GM21360 (cell line): ENCODE measurements around the gene SERPINA6.
"Not testable (repeated sequence)": the region's sequence is repeated elsewhere in the genome, so short reads cannot be mapped to it uniquely, and the experiment has no call there.

Experiments
- ATAC-seq: cut with Tn5 transposase; IDR thresholded peaks from one replicate; pipeline ENCODE4 v1.9.1; 2021; ENCODE audit warnings: mild to moderate bottlenecking, moderate library complexity; ENCODE audit not compliant: unreplicated experiment

The SERPINA6 gene, protein sequence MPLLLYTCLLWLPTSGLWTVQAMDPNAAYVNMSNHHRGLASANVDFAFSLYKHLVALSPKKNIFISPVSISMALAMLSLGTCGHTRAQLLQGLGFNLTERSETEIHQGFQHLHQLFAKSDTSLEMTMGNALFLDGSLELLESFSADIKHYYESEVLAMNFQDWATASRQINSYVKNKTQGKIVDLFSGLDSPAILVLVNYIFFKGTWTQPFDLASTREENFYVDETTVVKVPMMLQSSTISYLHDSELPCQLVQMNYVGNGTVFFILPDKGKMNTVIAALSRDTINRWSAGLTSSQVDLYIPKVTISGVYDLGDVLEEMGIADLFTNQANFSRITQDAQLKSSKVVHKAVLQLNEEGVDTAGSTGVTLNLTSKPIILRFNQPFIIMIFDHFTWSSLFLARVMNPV

DNA sequence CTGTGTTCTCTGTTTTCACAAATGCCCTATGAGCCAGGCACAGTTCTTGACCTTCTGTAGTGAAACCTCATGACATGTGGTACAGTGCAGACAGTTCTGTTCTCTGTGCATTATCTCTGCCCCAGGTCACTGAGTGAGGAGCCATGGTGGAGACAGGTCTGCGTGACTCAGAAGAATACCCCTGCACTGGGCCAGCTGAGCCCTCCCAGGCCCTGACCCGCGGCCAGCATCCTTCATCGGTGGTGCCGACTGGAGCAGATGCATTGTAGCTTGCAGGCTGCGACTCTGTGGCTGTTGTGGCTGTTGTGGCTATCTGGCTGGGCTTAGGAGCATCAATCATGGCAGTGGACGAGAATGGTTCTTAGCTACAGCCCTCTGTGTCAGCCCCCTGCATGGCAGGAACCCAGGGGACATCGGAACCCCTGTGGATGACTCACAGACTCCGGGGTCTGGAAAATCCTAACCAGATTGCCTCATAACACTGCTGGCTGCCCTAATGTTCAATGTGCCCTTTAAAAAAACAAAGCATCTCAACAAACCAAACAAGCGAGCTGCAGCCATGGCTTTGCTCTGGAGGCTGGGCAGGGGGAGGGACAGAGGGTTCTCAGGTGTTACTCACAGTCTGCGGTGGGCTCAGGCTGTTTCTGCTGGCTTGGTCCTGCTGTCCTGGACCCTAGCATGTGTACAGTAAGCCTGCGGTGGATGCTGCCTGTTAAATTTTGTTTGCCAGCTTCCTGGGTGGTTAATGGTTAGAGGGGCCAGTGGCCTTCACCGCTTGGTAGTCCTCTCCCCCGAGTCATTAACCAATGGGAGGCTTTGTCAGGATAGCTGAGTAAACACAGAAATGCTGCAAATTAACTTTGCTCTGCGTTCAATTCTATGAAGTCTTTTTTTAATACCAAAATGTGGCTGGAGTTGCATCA, at the start of gene SERPINA6:
SERPINA6 (minus strand) TSS at position 689 of the 923 bp plus-strand sequence. CDS start 8,688 bp downstream, outside the sequence.
- ATAC-seq, result no peak

DNA sequence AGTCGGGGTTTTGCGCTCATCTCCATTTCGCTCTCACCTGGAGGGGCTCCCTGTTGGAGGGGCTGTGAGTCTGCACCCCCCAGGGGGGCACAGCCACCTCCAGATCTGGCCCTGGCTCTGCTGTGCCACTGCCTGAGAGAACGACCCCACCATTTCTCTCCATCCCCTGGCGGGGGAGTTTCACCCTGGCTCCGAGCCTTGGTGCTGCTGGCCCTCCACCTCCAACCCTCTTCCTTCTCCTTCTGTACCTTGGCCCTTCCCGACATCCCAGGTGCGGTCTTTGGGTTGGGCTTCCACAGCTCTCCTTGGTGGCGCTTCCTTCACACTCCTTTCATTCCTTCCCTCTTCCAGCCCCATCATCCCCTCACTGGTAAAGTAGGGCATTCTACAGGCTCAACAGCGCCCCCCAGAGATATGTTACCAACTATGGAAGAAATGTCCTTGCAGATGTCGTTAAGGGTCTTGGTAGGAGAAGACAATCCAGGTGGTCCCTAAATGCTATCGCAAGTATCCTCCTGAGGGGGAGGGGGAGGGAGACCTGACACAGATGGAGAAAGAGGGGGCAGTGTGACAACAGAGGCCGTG, 49.0 kb upstream of the SERPINA6 start:
- no peak for ATAC-seq

DNA sequence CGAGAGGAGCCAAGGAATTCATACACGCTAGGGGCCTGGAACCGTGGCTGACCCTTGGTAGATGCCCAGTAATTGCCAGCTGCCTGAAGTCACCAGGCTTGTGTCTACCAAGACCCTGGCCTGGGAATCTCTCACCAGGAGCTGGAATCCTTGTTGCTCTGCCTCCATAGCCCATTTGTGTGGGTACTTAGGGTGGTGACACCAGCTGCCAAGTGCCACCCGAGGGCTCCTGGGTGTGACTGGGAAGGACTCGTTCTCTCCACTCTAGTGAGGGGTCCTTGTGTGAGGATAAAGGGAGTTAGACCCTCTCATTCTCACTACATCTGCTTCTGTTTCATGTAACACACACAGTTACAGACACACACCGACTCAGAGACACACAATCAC, 47.4 kb upstream of the SERPINA6 start:
- ATAC-seq, result no peak

DNA sequence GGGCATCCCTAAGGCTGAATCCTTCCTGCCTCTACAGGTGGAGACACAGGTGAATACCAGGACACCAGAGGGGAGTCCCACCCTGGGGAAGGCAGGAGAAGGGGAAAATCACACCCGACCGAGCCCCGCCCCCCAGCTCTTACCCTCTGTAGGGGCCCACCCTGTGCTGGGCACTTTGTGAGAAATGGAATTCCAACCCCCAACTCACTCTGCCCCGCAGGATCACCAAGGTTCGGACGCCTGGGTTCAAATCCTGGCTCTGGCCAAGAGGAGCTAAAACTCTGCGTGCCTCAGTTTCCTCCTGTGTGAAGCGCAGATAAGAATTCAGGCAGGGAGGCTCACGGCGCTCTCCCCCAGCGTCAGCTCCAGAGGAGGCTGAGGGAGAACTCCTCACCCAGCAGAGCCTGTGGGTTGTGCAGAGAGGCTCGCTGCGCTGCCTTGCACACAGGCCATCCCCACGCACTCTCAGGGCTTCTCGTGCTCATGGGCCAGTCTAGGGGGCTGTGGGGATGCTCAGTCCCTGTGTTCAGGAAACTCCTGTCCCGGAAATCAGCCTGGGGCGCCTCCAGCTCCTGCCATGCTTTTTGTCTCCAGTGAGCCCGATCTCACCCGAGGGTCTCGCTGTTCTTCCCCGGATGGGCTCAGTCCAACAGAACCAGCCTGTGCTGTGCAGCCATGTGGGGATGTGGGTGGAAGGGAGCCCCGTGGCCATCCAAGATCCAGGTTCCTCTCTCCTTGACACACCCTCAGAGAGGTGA, 46.8 kb upstream of the SERPINA6 start:
- ATAC-seq, result not testable (repeated sequence)

DNA sequence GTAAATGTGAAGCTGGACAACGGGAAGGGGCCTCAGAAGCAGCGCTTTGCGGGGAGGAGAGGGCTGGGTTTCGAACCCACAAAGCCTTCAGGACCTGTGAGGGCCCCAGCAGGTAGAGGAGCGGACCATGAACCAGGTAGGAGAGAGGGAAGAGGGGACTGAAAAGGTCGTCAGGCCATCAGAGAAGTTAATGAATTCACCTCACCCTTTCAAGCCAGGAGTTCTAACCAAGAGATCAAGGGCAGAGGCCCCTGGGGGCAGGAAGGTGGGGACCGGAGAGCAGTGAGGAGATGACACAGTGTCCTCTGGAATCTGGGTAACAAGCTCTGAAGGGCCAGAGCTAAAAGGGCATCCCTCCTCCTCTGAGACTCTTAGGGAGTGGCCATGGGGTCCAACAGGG, 45.8 kb upstream of the SERPINA6 start:
- ATAC-seq, result no peak

DNA sequence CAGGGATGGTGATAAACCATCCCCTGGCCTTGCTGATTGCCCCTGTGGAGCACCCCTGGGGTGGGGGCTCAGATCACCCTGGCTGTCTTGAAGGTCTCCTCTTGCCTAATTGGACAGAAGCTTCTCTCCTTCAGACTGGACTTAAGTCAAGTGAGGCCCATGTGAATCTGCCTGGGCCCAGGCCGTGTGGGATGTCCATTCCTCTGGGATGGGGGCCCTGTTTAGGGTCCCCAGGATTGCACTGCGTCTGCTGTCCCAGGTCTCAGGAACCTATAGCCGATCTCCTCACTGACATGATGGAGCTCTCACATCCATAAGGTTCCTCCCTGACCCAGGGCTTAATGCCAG, 45.1 kb upstream of the SERPINA6 start:
- no peak for ATAC-seq

DNA sequence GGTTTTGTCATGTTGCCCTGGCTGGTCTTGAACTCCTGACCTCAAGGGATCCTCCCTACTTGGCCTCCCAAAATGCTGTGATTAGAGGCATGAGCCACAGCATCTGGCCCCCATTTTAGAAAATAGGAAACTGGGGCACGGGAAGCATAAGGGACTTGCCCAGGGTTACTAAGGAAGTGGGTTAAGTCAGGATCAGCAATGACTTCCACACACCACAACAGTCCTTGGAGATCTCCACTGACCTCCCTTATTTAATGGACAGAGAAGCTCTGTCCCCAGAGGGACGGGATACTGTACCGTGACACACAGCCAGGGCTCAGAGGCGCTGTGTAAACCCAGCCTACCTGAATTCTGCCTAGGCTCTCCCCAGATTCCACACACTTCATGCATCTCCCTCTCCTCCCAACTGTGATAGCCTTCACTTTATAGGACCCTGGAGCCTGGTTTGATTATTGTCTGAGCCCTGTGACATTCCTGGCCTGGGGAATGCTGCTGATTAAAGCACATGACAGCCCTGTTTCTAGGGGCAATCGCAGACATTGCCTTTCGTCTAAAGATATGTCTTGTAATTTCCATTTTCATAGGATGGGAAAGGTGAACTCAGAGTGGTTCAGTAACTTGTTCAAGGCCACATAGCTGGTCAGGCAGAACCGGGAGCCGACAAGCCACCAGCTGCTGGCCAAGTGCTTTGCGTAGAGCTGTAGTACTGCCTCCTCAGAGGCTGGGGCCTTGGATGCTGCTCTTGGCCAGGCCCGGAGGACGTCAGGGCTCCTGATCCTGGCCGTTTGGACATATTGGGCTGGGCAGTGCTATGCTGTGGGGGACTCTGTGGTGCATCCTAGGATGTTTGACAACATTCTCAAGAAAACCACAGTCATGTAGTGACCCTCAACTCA, 44.5 kb upstream of the SERPINA6 start:
- no peak for ATAC-seq

DNA sequence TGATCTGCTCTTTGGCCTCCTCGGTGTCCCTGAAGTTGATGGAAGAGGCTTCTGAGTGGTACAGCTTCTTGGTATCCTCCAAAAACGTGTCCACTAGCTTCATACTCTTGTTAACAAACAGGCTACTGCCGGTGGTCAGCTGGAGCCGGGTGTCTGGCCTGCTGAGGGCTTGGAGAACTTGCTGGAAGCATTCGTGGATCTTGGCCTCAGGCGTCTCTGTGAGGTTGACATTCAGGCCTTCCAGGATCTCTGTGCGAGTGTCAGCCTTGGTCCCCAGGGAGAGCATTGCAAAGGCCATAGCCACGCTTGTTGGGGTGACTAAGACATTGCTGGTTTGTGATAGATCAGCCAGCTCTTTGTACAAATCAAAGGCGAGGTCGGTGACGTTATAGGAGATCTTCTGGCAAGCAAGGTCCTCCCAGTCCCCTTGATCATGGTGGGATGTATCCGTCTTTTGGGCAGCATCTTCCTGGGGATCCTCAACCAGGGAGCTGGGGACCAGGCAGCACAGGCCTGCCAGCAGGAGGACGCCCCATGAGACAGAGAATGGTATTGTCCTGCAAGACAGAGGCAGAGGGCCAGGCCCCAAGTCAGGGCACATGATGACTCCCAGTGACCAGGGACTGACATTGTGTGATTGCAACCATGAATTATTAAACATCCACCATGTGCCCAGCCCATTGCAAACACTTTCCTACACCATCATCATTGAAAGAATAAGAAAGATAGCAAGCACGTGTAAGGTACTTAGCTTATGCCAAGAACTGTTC, 43.2 kb upstream of the SERPINA6 start, which contains the start of gene SERPINA2:
SERPINA2 (minus strand) TSS at position 553 of the 770 bp plus-strand sequence.
- ATAC-seq, result no peak

DNA sequence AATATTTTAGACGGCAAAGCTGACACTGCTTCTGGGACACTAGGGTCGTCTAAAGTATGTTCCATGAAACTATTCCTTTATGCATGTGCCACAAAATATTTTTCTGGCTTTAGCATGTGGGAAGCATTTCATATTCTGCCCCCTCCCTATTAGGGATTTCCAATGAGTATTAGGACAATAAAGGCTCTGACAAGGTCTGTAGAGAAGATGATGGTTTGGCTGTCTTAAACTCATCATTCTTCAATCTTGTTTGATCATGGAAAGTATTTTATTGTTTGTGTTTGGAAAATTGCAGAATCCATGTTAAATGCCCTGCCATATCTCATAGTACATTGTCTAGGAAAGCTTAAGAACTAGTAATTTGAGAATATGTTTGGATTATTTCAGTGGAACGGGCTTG, 42.5 kb upstream of the SERPINA6 start:
- no peak for ATAC-seq

DNA sequence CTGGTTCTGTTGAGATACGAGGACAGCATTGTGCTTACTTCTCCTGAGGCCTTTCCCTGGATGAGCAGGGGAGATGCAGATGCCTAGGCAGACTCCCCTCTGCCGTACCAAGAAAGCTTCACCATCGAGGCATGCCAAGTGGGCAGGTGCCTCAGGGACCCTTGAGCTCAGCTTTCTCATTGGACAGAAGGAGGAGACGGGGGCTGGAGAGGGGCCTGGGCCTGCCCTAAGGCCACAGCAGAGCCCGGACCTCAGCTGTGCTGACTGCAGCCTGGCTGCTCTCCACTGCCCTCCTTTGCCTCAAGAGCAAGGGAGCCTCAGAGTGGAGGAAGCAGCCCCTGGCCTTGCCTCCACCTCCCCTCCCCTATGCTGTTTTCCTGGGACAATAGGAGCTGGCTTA, 41.8 kb upstream of the SERPINA6 start:
- ATAC-seq, result no peak

DNA sequence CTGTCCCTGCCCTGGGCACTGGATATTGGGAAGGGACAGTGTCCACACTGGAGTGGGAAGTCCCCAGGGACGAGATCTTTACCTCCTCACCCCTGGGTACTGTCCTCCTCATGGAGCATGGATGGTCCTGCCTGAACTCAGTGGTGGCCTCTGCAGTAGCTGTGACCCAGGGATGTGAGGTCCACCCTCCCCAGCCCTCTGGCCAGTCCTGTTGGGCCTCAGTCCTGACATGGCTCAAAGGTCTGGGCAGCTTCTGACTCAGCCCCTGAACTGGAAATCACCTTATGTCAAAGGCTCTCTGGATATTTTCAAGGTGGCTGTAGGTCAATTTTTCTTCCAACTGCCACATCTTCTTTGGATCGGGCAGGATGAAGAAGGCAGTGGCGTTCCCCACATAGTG, 40.9 kb upstream of the SERPINA6 start:
- ATAC-seq, result no peak

DNA sequence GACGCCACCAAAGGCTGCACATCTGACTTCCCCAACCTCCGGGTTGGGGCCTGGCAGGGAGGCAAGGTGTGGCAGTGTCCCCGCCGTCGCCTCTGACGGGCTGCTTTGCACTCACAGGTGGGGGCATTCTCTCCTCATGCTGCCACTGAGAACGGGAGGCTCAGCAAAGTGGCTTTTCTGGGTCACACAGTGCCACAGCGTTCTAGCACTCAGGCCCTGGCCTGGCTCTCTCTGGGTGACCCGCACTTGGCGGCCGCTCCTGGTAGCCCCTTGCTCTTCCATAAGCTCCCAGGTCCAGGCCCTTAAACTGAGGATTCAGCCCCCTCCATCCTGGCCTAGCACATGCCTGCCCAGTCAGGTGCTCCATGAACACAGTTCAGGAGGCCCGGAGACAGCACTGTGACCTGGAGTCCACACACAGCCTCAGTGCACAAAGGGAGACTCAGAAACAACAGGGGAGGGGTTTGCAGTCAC, 40.1 kb upstream of the SERPINA6 start:
- ATAC-seq, result no peak

DNA sequence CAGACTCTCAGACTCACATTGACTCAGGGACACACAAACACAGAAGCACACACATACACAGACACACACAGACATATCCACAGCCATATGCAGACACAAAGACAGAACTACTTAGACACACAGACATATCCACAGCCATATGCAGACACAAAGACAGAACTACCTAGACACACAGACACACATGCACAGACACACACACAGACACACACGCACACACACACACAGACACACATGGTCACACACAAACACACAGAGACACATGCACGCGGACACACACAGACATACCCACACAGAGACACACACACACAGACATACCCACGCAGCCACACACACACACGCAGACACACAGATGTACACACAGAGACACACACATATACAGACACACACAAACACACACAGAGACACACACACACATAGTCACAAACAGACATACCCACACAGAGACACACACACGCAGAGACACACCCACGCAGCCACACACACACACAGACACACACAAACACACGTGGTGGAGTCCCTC, 39.5 kb upstream of the SERPINA6 start:
- ATAC-seq, result no peak

DNA sequence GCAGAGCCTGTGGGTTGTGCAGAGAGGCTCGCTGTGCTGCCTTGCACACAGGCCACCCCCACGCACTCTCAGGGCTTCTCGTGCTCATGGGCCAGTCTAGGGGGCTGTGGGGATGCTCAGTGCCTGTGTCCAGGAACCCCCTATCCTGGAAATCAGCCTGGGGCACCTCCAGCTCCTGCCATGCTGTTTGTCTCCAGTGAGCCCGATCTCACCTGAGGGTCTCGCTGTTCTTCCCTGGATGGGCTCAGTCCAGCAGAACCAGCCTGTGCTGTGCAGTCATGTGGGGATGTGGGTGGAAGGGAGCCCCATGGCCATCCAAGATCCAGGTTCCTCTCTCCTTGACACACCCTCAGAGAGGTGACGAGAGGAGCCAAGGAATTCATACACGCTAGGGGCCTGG, 38.5 kb upstream of the SERPINA6 start:
- ATAC-seq, result no peak

DNA sequence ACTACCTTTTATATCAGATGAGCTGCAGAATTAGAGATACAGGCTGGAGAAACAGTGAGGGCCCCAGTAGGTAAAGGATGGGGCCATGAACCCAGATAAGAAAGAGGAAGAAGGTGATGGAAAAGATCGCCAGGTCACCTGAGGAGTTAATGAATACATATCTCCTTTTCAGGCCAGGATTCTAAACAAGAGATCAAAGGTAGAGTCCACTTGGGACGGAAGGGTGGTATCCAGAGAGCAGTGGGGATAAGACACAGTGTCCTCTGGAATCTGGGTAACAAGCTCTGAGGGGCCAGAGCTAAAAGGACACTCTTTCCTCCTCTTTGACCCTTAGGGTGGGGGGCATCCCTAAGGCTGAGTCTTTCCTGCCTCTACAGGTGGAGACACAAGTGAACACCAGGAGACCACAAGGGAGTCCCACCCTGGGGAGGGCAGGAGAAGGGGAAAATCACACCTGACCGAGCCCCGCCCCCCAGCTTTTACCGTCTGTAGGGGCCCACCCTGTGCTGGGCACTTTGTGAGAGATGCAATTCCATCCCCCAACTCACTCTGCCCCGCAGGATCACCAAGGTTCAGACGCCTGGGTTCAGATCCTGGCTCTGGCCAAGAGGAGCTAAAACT, 37.9 kb upstream of the SERPINA6 start:
- no peak for ATAC-seq

DNA sequence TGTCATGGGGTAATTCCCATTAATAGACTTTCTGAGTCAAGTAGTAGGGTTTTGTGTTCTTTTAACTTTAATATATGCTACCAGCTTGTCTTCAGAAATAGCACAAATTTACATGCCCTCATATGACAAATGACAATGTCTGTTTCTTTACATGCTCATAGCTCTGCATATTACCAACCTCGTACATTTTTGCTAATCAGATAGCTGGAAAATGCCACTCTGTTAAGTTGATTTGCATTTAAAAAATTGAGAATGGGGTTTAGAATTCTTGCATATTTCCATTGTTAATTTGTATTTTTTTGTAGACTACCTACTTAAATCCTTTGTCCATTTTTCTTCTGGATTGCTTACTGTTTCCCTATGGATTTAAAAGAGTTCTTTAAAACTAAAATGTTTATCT, 34.0 kb upstream of the SERPINA6 start:
- ATAC-seq, result no peak

DNA sequence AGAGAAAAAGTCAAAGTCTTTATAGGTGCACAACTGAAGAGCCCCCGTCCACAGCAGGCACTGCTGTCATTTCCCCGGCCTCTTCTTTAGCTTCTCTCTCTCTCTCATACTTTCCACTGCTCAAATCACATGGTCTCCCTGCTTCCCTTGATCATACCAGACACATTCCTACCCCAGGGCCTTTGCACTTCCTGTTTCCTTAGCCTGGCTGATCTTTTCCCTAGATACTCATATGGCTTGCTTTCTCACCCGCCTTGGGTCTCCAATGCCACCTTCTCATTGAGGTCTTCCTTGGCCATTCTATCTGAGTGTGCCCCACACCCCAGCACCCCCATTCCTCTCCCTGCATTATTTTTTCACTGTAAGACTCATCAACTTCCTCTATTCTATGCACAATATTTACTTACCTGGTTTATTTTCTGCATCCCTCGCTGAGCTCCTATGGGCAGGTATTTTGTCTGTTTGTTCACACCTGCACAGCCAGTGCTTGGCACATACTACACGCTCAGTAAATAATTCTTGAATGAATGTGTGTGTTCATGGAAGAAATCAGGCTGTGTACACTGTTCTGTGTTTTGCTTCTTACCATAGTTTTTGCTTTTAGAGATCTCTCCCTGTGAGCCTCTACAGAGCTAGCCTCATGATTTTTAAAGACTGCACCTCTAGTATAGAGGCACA, 33.4 kb upstream of the SERPINA6 start:
- ATAC-seq, result no peak
